Measurements from ENCODE around the gene SV2B.

Gene SV2B

DNA sequence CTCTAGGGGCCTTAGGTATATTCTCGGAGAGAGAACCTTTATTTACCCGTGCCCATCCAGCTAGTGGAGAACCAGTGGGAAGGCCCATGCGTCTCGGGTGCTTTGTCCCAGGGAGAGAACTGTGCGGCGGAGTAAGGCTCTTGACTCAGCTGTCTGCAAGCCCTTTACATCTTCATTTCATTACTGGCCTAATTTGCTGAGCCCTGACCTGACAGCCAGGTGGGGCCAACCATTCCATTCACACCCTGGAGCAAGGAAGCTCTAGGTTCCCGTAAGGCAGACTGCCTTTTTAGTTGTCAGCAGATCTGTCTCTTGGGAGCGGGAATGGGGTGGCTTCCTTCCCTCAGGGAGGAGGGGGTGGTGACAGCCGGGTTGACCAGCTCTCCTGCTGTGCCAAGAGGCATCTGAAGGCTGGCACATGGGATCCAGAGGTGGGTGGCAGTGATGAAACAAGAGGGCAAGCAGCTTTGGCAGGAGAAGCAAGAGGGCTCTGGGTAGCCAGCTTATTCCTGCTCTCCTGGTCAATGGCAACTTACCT lies 36.4 kb downstream of the SV2B start:
- DNase-seq (ENCODE audit: low spot score): no peak

GRCh38 chr15:91140601-91141000 lies 40.5 kb downstream of the SV2B start:
- no peak for DNase-seq (ENCODE audit: low spot score)

- peak; percentile 71 for DNase-seq (ENCODE audit: low spot score)
Observed at GRCh38 chr15:91141097-91141496, 41.0 kb downstream of the SV2B start.

DNA sequence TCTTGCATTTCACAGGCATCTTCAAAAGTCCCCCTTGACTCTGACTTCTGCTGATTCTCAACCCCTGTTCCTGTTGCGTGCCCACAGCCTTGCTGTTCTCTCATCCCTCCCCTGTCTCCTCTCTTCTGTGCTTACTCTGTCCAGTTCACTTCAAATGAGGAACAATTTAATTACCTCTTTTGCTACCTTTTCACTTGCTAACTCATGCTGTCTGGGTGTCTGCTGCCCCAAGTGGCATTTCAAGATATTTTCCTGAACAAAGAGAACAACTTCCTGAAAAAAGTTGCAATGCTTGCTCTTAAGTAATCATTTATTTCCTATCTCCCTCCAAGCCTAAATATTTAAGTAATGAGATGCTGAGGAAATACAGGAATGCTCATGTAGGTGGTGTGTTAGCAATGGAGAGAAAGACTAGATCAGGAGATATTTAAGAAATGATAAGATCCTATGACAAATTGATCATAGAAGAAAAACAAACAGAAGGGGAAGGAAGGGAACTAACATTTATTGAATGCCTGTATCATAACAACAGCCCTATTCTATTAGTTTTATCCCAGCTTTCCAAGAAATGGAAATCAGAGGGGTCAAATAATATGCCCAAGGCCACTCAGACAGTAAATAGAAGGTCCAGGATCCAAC lies 42.2 kb downstream of the SV2B start:
- peak; percentile 62 for DNase-seq (ENCODE audit: low spot score)

- DNase-seq (ENCODE audit: low spot score): no peak
Observed at GRCh38 chr15:91142946-91143345, 42.9 kb downstream of the SV2B start.

DNA sequence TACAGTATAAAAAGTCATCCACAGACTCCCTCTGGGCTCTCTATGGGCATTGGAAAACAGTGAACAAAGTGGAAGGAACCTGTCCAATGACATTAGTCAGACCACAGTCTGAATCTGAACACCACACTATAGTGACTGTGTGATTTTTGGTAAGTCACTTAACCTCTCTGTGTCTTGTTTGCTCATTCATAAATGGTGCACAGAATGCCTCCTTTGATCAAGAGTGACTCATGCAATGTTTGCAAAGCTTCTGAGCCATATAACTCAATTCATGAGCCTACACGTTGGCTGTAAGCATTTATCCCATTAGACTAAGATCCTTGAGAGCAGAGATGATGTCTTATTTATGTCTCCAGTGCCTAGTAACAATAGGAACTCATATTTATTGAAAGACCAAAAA lies 46.7 kb downstream of the SV2B start:
- DNase-seq (ENCODE audit: low spot score): no peak

- no peak for DNase-seq (ENCODE audit: low spot score)
Observed at GRCh38 chr15:91148243-91148642, 48.2 kb downstream of the SV2B start.

GRCh38 chr15:91150502-91151160 lies 50.6 kb downstream of the SV2B start:
- DNase-seq (ENCODE audit: low spot score): peak; percentile 88

DNA sequence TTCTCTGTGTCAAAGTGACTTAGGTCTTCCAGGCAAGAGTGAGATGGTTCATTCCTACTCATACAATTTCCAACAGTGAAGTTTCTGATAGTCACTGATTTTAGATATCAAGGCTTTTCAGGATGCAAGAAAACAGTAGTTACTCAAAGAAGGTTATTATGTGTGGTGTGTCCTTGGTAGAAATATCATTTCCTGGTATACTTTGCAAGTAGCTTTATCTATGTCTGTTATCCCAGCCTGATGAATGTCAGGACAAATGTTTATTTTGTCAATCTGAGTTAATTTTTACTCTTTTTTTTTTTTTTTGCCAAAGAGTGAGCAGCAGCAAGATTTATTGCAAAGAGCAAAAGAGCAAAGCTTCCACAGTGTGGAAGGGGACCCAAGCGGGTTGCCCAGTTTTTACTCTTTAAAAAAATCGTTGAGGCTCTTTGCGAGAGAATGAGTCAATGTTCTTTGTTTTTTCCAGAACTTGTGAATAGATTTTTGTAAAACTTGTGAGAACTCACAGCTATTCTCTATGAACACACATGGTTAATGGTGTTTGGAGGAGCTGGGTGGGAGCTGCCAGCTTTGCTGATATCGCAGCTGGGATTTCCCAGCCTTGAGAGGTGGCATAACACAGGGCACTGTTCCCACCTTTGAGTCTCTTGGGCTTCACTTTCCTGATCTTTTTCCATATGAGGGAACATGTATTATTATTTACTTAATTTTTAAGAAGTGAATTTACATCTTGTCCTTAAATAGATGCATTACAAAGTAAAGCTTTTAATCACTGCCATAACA lies 51.9 kb downstream of the SV2B start:
- DNase-seq (ENCODE audit: low spot score): no peak

DNA sequence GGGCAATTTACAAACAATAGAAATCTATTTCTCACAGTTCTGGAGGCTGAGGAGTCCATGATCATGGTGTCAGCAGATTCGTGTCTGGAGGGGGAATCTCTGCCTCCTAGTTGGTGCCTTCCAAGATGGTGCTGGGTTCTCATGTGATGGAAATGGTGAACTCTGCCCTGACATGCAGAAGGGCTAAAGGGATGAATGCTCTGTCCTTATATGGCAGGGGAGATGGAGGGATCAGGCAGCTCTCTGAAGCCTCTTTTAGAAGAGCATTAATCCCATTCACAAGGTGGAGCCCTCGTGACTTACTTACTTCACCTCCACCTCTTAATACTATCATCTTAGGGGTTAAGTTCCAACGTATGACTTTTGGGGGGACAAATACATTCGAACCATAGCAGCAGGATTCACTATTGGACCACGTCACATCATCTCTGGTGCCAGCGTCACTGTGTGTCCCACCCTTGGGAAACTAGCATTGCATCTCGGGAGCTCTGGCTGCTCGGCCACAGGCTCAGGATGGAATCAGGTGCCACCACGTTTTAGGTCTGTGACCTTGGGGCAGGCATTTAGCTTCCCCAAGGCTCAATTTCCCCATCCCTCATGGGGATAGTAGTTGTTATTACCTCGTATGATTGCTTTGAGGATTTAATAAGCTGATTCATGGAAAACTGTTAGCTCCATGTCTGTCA lies 53.0 kb downstream of the SV2B start:
- no peak for DNase-seq (ENCODE audit: low spot score)

GRCh38 chr15:91153954-91154353 lies 53.9 kb downstream of the SV2B start:
- DNase-seq (ENCODE audit: low spot score): no peak

DNA sequence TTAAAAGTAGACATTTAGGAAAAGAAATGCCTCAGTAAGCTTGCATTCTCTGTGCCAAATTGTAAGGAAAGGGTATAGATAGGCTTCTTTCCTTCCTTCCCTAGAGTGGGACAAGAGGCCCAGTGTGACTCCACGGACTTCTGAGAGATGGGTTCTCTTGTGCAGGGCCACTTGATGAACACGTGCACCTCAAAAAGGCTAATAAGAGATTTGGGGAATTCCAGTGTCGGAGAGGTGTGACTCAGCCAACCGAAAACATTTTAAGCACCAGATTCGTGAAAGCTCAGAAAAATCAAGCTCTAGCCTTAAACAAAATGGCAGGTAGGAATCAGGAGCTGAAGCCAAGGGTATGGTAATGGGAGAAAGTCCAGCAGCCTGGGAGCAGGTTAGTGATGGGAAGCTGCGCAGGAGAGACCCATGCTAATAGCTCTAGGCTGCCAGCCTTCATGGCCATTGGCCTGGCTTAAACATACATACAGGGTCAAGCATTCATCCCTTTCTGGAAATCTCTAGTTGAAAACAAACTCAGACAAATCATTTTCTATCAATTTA lies 56.2 kb downstream of the SV2B start:
- no peak for DNase-seq (ENCODE audit: low spot score)

DNA sequence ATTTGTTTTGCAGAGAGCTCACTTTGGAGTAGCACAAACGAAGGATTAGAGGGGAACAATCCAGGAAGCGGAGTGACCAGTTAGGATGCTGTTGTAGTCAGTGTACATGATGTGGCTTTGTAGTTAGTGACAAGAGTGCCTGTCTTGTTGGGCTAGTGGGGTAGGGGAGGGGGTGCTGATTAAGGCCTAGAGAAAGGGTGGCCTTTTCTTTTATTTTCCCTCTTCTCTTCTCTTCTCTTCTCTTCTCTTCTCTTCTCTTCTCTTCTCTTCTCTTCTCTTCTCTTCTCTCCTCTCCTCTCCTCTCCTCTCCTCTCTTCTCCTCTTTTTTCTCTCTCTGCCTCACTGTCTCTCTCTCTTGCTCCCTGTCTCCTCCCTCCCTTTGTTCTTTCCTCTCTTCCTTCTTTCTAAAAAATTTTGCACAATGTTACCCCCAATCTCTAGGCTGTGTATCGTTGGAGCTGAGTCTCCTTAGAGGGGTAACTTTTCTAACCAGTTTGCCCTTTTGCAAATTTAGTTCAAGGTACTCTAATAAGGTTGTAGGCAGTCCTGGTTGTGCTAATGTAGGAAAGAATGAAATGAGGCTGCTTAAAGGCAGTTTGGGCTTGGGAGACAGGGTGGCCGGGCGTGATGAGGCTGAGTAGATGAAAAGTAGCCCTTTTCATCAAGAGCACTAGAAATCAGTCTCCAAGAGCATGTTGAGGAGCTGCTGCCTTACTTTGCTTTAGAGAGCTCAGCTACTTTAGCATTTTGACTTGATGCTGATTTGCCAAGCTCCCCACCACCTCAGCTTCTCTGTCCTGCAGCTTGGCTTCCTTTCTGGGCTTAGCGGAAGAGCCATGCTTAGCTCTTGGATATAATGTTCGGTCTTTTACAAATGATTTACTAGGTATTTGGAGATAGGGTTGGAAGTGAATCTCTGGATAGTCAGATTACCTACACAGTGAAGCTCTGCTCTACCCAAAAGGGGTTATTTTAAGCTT lies 58.6 kb downstream of the SV2B start:
- DNase-seq (ENCODE audit: low spot score): peak; percentile 64

- DNase-seq (ENCODE audit: low spot score): no peak
Observed at GRCh38 chr15:91165850-91166249, 65.8 kb downstream of the SV2B start.

GRCh38 chr15:91168457-91168856 lies 68.4 kb downstream of the SV2B start:
- DNase-seq (ENCODE audit: low spot score): peak; percentile 63

DNA sequence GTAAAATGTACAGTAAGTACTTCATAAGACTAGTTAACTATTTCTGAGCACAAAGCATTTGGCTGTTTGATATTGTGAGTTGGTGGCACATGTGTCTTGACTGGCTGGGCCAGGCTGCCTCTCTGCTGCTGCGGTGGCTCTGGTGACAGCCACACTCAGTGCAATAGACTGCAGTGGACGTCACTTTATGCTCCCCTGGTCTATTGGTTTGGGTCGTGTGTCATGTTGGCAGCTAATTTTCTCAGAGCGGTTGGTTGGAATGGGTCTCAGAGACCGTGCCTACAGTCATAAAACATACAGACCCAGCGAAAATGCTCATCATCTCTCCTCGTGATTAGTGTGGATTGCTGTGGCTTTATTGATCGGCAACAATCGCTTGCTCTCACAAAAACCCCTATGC lies 71.3 kb downstream of the SV2B start:
- DNase-seq (ENCODE audit: low spot score): no peak

GRCh38 chr15:91182101-91182500 lies 82.0 kb downstream of the SV2B start:
- peak; percentile 86 for DNase-seq (ENCODE audit: low spot score)

- peak; percentile 76 for DNase-seq (ENCODE audit: low spot score)
Observed at GRCh38 chr15:91183596-91183995, 83.5 kb downstream of the SV2B start.

GRCh38 chr15:91184441-91184840 lies 84.4 kb downstream of the SV2B start:
- no peak for DNase-seq (ENCODE audit: low spot score)

- peak; percentile 73 for DNase-seq (ENCODE audit: low spot score)
Observed at GRCh38 chr15:91186904-91187656, 87.0 kb downstream of the SV2B start.

Measured in cerebellar cortex (tissue), 1 donor.